H1 (cell line): Measurements from ENCODE around the gene PCDHGB7. TPM values are rescaled to one million over a fixed set of nuclear protein-coding genes. Genes with fewer than 3 reads are reported as not detected.

ENCODE experiments used
- SIRT6 ChIP-seq: IDR thresholded peaks from one replicate; pipeline ENCODE4 v1.7.1; 2012; ENCODE audit warnings: low read length, inconsistent platforms
- TEAD4 ChIP-seq: IDR thresholded peaks from 2 replicates; pipeline ENCODE4 v1.6.1; 2012; ENCODE audit warnings: low read depth, low read length, inconsistent platforms, mixed read lengths
- polyA plus RNA-seq, 7 experiments: library from polyadenylated mRNA; depleted of rRNA in 3 of 7; stranded (reverse) in 5 of 7; unstranded in 2 of 7; fragments of >200 nt in 5 of 7; fragments of 200-250 nt in 2 of 7; gene quantifications; 1 replicate in 5 of 7; 2 replicates in 1 of 7; 4 replicates in 1 of 7; pipeline versions ENCODE4 v1.2.1 to v1.2.3, GENCODE V29; 2011 to 2013; ENCODE audit warnings: missing spikeins in 2 of 7, mixed read lengths in 2 of 7
- total RNA-seq: library from RNA; stranded (reverse); fragmentation: NEBNext Ultra II Directional; extraction: Animal tissue kit (Norgen Biotek cat#: 25700); gene quantifications from 2 replicates; pipeline ENCODE4 v1.2.1, GENCODE V29; 2021

The PCDHGB7 gene
- total and polyA plus RNA-seq, 2 of the 8 experiments (the other 6 are each of a cell fraction or from before 2014, with no cell fraction given), result 4.1 to 9.5 TPM

DNA sequence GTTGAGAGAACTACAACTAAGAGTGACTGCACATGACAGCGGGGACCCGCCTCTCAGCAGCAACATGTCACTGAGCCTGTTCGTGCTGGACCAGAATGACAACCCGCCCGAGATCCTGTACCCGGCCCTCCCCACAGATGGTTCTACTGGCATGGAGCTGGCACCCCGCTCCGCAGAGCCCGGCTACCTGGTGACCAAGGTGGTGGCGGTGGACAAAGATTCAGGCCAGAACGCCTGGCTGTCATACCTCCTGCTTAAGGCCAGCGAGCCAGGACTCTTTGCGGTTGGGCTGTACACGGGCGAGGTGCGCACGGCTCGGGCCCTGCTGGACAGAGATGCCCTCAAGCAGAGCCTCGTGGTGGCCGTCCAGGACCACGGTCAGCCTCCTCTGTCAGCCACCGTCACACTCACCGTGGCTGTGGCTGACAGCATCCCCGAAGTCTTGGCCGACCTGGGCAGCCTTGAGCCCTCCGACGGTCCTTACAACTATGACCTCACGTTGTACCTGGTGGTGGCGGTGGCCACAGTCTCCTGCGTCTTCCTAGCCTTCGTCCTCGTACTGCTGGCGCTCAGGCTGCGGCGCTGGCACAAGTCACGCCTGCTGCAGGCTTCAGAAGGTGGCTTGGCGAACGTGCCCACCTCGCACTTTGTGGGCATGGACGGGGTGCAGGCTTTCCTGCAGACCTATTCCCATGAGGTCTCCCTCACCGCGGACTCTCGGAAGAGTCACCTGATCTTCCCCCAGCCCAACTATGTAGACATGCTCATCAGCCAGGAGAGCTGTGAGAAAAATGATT is 32.8 kb upstream of the PCDHGB7 start (continued):
- no peak for TF ChIP-seq TEAD4
- no peak for TF ChIP-seq SIRT6
